ENCODE results near the gene GSTM5.

The GSTM5 gene

DNA sequence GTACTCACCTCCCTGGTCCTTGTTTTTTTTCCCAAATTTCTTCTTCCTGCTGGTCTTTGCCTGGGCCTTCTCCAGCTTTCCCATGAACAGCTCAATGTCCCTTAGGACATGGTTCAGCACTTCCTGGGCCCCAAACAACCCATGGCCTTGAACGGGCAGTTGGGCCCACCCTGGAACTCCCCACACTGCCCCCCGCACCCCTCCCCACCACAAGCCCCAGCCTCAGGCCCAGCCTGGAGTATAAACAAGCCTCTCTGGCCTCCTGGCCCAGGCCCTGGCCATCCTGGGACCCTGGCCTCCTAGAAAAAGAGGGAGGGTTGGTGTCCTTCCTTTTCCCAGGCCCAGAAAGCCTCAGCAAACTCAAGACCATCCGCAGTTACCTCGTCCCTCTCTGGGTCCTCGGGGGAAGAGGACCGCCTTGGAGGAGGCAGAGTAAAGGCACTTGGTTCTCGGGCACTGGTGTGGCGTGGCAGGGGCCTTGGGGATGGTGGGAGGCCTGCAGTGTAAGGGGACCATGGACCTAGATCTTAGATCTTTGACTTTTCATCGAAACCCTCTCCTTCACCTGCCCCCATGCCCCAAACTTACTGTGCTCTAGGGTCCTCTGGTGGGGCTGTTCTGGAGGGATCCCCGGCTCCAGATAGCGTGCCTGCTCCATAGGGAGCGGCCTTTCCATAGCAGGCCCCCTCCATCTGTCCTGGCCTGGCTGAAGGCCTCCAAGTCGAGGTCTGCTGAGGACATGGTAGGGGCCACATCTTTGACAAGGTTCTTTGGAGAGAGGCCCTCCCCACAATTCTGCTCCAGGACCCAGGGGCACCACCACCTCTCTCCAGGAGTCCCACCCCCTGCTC lies 46.1 kb downstream of the GSTM5 start:
- H3K9ac ChIP-seq (ENCODE audit: low read depth, low read length), result no peak overlapping the region
- no peaks in the 10 kb centered on the region for H3K9me3 ChIP-seq (replicated peaks; ENCODE audit: low read length)
- H3K4me1 ChIP-seq (ENCODE audit: control insufficient read depth, insufficient read depth, low read length), result no peaks in the 10 kb centered on the region
- H3K27me3 ChIP-seq (ENCODE audit: control insufficient read depth, insufficient read depth, low read length), result peaks cover 10% of the 10 kb centered on the region
- no peak overlapping the region for H3K4me3 ChIP-seq (ENCODE audit: low read length)
- H3K36me3 ChIP-seq (ENCODE audit: insufficient read depth, low read length), result no peaks in the 10 kb centered on the region
- no peak overlapping the region for H3K4me2 ChIP-seq (ENCODE audit: low read length)

DNA sequence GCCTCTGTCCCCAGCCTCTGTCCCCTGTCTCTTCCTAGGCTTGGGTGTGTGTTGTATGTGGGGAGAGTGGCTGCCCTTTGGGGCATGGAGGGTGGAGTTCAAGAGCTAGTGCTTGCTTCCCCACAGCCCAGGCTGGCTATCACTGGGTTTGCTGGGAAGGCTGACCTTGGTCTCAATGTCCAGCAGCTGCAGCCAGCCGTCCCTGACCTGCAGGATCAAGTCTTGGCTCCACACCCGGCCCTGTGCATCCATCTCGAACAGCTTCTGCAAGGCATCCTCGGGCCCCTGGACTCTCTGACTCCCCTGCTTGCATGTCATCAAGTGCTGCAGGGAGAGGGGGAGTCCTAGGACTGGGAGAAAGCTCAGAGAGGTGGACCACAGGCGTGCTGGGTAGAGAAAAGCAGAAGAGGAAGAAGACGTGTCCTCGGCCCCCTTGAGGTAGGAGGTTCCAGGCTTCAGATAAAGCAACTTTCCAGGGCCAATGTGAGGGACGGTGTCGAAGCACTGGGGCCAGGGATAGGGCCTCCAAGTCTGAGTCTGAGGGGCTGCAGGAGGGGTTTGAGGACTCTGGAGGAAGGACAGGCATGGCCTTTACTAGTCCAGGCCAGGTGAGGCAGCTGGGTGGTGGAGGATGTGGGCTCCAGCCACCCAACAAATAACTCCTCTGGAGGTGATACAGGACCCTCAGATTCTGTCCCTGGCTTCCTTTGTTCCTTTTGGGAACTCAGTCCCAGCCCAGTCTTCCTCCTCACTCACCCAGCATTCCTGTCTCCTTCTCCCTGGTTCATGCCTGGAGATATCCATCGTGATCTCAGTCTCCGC lies 47.7 kb downstream of the GSTM5 start:
- no peak overlapping the region for H3K9ac ChIP-seq (ENCODE audit: low read depth, low read length)
- H3K9me3 ChIP-seq (replicated peaks; ENCODE audit: low read length), result no peaks in the 10 kb centered on the region
- no peaks in the 10 kb centered on the region for H3K36me3 ChIP-seq (ENCODE audit: insufficient read depth, low read length)
- no peaks in the 10 kb centered on the region for H3K27me3 ChIP-seq (ENCODE audit: control insufficient read depth, insufficient read depth, low read length)
- no peak overlapping the region for H3K4me2 ChIP-seq (ENCODE audit: low read length)
- H3K4me1 ChIP-seq (ENCODE audit: control insufficient read depth, insufficient read depth, low read length), result no peaks in the 10 kb centered on the region
- no peak overlapping the region for H3K4me3 ChIP-seq (ENCODE audit: low read length)

DNA sequence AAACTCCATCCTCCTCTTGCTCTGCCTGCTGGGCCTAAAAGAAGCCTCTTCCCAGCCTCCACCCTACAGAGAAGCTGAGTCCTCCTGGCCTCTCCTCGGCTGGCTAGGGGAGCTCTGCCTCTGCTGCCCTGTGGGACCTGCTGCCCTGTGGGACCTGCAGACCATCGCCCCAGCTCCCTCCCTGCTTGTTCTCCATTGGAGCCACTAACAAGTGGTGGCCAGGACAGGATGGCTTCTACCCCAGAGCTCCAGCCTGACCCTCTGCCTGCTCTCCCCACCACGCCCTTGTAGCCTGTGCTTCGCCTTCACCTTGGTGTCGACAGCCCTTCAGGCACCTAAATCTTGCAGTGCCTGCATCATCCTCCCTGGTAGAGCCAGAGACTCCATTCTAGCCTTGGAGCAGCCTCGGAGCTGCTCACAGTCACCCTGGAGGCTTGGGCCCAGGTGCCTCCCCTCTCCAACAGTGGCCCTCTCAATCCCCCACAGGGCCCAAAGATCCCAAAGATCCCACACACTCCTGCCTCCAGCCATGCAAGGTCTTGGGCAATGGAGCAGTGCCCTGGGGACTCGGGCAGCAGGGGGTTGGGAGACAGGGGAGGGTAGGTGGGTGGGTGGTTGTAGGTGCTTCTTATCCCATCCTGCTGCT lies 48.7 kb downstream of the GSTM5 start:
- Histone ChIP-seq H3K36me3 (ENCODE audit: insufficient read depth, low read length) (no peaks in the 10 kb centered on the region), H3K4me1 (ENCODE audit: control insufficient read depth, insufficient read depth, low read length) (no peaks in the 10 kb centered on the region), H3K4me2 (ENCODE audit: low read length) (no peak overlapping the region), H3K9ac (ENCODE audit: low read depth, low read length) (no peak overlapping the region), H3K4me3 (ENCODE audit: low read length) (no peak overlapping the region), H3K9me3 (replicated peaks; ENCODE audit: low read length) (no peaks in the 10 kb centered on the region), H3K27me3 (ENCODE audit: control insufficient read depth, insufficient read depth, low read length) (peaks cover 5% of the 10 kb centered on the region)

DNA sequence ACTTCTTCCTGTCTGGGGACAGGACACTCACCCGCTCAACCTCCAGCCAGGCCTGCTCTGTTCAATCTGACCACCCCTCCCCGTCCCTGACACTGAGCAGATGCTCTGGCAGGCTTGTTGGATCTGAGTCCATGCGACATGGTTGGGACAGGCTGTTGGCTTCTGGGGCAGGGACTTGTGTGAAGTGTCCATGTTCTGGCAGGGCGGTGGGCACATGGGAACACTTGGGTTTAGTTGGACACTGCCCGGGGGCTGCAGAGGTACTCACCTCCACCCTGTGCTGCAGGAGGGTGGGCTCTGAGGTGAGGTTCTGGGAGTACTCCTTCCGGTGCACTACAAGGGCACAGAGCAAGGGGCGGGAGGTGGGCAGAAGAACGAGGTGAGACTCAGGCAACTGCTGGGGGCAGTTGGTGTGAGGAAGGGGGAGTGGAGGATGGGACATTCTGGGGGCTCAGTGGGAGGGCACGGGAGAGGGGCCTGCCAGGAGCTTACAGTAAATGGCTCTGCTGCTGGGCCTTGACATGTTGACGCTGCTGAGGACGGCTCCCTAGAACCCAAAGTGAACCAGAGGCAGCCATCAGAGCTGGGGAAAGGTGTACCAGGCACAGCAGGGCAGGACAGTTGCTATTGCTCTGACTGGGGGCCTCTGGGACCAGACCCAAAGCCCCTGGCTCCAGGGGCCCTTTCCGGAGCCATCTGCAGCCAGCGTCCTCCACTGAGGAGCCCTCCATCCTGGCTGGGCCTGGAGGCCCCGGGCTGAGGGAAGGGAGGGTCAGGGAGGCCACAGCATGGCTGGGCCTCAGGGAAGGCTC lies 49.4 kb downstream of the GSTM5 start:
- Histone ChIP-seq H3K36me3 (ENCODE audit: insufficient read depth, low read length) (no peaks in the 10 kb centered on the region), H3K27me3 (ENCODE audit: control insufficient read depth, insufficient read depth, low read length) (peaks cover 8% of the 10 kb centered on the region), H3K9me3 (replicated peaks; ENCODE audit: low read length) (no peaks in the 10 kb centered on the region), H3K4me1 (ENCODE audit: control insufficient read depth, insufficient read depth, low read length) (no peaks in the 10 kb centered on the region), H3K4me2 (ENCODE audit: low read length) (no peak overlapping the region), H3K9ac (ENCODE audit: low read depth, low read length) (no peak overlapping the region), H3K4me3 (ENCODE audit: low read length) (no peak overlapping the region)

DNA sequence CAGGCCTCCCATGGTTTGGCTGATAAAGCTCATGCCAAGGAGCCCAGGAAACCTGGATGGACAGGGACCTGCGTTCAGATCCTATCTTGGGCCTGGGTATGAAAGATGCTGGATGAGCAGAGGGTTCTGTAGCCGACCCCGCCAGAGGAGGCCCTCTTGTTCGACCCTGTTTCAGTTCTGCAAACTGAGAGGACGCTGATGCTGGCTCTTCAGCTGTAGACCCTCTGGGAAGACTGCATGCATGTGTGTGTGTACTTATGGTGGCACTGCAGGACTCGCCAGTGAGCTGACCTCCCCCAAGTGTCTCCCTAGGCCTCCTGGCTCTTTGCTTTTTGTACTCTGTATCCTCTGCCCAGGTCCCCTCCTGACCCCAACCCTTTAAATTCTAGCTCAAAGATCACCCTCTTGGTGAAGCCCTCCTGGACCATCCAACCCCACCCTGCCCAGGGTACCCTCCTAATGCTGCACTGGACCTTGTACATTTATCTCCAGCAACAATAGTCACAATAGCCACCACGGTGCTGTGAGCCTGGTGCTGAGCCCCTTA lies 50.1 kb downstream of the GSTM5 start:
- no peaks in the 10 kb centered on the region for H3K36me3 ChIP-seq (ENCODE audit: insufficient read depth, low read length)
- no peaks in the 10 kb centered on the region for H3K9me3 ChIP-seq (replicated peaks; ENCODE audit: low read length)
- H3K4me3 ChIP-seq (ENCODE audit: low read length), result no peak overlapping the region
- H3K4me2 ChIP-seq (ENCODE audit: low read length), result no peak overlapping the region
- no peak overlapping the region for H3K9ac ChIP-seq (ENCODE audit: low read depth, low read length)
- peaks cover 10% of the 10 kb centered on the region for H3K27me3 ChIP-seq (ENCODE audit: control insufficient read depth, insufficient read depth, low read length)
- H3K4me1 ChIP-seq (ENCODE audit: control insufficient read depth, insufficient read depth, low read length), result no peaks in the 10 kb centered on the region

DNA sequence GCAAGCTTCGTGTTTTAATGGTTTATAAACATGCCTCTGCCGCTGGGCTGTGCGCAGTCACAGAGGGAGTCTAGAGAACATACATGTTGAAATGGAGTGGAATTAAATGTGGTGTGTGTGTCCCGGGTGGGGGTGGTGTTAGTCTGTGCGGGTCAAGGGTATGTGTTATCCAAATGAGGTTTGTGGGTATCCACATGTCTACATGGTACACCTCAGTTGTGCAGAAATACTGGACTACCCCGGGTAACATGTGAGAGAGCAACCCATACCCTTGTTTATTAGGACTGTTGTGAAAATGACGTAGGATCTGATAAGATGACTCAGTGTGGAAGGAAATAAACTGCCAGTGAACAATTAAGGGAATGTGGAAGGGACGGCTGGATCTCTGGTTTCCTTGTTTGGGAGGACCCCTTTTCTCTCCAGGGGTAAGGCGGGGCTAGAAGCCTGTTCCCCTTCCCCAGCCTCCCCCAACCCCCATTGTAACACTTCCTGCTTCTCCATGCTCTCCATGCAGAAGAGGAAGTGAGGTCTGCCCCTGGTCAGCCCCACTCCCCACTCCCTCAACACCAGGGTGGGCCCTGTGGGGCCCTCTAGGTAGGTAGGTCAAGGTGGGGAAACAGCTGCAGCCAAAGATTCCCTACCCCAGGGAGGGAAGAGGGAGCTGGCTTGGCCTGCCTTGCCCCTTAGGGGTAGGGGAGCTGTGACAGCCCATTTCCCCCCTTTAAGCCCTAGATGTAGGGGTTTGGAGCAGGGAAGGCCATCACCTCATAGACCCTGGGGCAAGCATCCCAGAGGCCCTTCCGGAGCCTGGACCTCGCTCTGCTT lies 51.0 kb downstream of the GSTM5 start:
- H3K27me3 ChIP-seq (ENCODE audit: control insufficient read depth, insufficient read depth, low read length), result peaks cover 17% of the 10 kb centered on the region
- H3K36me3 ChIP-seq (ENCODE audit: insufficient read depth, low read length), result no peaks in the 10 kb centered on the region
- H3K9ac ChIP-seq (ENCODE audit: low read depth, low read length), result no peak overlapping the region
- H3K9me3 ChIP-seq (replicated peaks; ENCODE audit: low read length), result no peaks in the 10 kb centered on the region
- H3K4me1 ChIP-seq (ENCODE audit: control insufficient read depth, insufficient read depth, low read length), result no peaks in the 10 kb centered on the region
- no peak overlapping the region for H3K4me2 ChIP-seq (ENCODE audit: low read length)
- H3K4me3 ChIP-seq (ENCODE audit: low read length), result no peak overlapping the region

DNA sequence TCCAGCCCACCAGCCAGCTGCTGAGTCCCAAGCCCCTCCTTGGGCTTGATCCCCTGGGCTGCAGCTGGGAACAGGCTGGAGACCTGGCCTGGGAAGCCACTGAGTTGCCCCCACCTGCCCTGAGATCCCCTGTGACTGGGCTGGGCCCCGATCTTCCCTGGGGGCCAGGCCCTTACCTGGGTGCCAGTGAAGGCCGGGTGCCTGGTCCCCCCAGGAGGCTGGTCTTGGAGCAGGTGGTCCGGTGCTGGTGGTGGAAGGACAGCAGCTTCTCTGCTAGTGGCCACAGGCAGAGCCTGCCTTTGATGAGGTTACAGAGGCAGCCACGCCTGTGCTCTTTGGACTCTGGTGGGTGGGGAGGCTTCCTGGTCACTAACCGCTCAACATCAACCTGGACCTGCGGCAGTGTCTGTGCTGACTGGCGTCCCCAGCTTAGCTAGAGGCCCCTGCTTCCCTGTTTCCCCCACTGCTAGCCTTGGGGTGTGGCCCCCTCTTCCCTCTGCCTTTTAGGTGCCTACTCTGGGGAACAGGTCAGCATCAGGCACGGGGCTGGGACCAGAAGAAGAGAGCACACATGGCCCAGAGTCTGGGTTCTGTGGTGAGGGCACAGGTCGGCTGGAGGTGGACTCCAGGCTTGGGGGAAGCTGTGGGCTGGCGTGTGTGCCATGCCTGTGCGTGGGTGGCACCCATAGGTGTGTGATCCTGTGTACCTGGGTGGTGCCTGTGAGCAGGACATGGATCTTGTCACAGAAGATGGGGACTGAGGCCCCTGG lies 51.8 kb downstream of the GSTM5 start, which contains the start of gene EPS8L3:
Gene EPS8L3, minus strand, starts transcription at position 278 of the 770 bp plus-strand sequence. CDS start 2,174 bp downstream, outside the sequence.
- Histone ChIP-seq H3K4me3 (ENCODE audit: low read length) (no peak within 1 kb of the TSS), H3K4me1 (ENCODE audit: control insufficient read depth, insufficient read depth, low read length) (no peaks in the 10 kb centered on the region), H3K9me3 (replicated peaks; ENCODE audit: low read length) (no peaks in the 10 kb centered on the region), H3K36me3 (ENCODE audit: insufficient read depth, low read length) (no peaks in the 10 kb centered on the region), H3K4me2 (ENCODE audit: low read length) (no peak within 1 kb of the TSS), H3K27me3 (ENCODE audit: control insufficient read depth, insufficient read depth, low read length) (peaks cover 17% of the 10 kb centered on the region), H3K9ac (ENCODE audit: low read depth, low read length) (no peak within 1 kb of the TSS)

DNA sequence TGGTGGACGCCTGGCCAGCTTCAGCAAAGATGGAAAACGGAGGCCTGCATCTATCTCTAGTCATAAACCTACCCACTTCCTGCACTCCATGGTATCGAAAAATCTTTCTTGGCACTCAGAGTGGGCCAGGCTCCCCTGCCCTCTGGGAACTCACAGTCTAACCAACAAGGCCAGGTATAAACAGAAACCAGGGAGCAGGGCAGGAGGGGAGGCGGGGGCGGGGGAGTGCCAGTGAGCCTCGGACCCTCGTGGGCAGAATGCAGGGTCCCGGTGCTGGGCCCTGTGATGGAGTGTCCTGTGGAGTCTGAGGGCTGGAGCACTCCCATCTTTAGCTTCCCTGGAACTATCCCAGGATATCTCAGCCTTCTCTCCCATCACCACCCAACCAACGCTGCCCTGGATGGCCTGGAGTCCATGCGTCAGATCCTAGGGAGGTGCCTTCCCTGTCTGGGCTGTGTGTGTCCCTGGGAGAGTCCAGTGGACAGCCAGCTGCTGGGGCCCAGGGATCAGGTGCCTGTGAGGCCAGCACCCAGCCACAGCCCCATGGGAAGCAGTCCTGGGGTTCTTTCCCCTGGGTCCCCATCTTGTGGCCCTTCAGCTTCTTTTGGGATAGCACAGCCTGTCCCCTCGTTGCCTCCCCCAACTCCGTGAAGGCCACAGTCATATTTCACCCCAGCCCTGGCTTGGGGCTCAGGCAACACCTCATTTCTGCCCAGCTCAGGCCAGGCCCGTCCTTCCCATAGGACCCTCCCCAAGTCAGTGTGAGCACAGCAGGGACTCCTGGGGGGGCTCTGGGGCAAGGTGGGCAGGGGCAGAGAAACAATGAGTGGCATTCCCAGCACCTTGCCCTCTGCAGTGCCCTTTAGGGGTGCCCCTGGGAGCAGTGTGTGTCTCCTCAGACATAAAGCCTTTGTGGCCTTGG lies 52.8 kb downstream of the GSTM5 start:
- Histone ChIP-seq H3K4me2 (ENCODE audit: low read length) (no peak overlapping the region), H3K4me1 (ENCODE audit: control insufficient read depth, insufficient read depth, low read length) (peaks cover 5% of the 10 kb centered on the region), H3K4me3 (ENCODE audit: low read length) (no peak overlapping the region)

DNA sequence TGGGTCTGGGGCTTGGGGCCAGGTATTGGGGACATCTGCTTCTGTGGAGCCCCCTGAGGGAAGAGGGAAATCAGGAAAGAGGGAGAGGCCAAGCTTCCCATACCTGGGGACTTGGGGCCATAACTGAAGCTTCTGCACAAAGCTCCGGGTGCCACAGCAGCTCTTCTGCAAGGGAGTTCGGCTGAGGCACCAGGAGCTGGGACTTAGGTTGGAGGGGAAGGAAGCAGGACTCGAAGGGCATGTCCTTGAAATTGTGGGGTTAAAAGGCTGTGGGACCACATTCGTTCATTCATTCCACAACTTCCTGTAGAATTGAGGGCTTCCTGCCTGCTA lies 53.4 kb downstream of the GSTM5 start:
- no peak overlapping the region for H3K4me3 ChIP-seq (ENCODE audit: low read length)
- H3K27me3 ChIP-seq (ENCODE audit: control insufficient read depth, insufficient read depth, low read length), result peaks cover 17% of the 10 kb centered on the region

More for the DNA sequence above, 52.8 kb downstream of the GSTM5 start:
- Histone ChIP-seq H3K36me3 (ENCODE audit: insufficient read depth, low read length) (no peaks in the 10 kb centered on the region), H3K9me3 (replicated peaks; ENCODE audit: low read length) (no peaks in the 10 kb centered on the region), H3K9ac (ENCODE audit: low read depth, low read length) (no peak overlapping the region), H3K27me3 (ENCODE audit: control insufficient read depth, insufficient read depth, low read length) (peaks cover 17% of the 10 kb centered on the region)

More for the DNA sequence above, 53.4 kb downstream of the GSTM5 start:
- no peak overlapping the region for H3K4me2 ChIP-seq (ENCODE audit: low read length)
- H3K9ac ChIP-seq (ENCODE audit: low read depth, low read length), result no peak overlapping the region
- H3K9me3 ChIP-seq (replicated peaks; ENCODE audit: low read length), result no peaks in the 10 kb centered on the region
- H3K4me1 ChIP-seq (ENCODE audit: control insufficient read depth, insufficient read depth, low read length), result peaks cover 5% of the 10 kb centered on the region
- H3K36me3 ChIP-seq (ENCODE audit: insufficient read depth, low read length), result no peaks in the 10 kb centered on the region
